ENCODE results near the gene KCTD5.
A peak's percentile ranks its signal among the peaks of the same experiment; 100 is the strongest.

Gene KCTD5

DNA sequence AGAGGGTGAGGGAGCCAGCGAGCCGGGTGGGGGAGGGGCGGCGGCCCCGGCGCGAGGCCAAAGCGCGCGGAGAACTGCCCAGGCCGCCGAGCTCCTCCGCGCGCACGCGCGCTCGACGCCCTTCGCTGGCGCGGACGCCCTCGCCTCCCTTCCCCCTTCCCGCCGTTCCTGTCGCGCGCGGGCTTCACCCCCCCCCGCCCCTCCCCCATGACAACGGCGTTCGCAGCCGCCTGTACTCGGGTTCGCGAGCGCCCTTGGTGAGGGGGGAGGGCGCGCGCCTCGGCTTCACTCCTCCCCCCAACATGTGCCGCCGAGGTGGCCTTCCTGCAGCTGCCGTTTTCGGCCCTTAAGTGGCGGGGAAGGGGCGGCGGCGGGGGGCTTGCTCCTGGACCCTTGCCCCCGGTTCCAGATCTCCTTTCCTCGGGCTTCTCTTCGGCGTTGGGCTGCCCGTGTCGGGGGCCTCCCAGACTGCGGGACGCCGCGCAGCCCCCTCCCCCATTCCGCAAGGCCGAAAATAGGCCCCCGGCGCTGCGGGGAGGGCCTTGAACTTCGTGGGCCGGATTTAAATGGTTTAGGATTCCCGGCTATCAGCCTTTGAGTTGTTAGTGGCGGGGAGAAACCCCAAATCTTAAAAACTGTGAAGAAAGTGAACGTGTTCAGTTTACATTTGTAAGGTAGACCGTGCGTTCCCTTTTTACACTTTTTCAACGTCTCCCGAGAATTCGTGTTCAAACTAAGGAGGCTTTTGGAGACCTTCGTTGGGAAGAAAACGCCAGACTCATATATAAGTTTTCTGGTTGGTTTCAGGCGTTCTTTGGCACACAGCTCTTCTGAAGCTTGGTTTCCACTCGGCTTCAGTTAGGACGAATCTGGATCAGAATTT, 70.8 kb downstream of the KCTD5 start:
- peak overlapping the region; percentile 91 for H3K4me3 ChIP-seq (replicated peaks; ENCODE audit: low read depth, low read length)
- TF ChIP-seq, protein P1, sequence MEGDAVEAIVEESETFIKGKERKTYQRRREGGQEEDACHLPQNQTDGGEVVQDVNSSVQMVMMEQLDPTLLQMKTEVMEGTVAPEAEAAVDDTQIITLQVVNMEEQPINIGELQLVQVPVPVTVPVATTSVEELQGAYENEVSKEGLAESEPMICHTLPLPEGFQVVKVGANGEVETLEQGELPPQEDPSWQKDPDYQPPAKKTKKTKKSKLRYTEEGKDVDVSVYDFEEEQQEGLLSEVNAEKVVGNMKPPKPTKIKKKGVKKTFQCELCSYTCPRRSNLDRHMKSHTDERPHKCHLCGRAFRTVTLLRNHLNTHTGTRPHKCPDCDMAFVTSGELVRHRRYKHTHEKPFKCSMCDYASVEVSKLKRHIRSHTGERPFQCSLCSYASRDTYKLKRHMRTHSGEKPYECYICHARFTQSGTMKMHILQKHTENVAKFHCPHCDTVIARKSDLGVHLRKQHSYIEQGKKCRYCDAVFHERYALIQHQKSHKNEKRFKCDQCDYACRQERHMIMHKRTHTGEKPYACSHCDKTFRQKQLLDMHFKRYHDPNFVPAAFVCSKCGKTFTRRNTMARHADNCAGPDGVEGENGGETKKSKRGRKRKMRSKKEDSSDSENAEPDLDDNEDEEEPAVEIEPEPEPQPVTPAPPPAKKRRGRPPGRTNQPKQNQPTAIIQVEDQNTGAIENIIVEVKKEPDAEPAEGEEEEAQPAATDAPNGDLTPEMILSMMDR (IDR thresholded peaks at IDR 0.05; ENCODE audit: low read depth, low read length, missing control alignments) = no peak
- DNase-seq (ENCODE audit: extremely low read depth, low read depth) = no peak

- DNase-seq (ENCODE audit: extremely low read depth, low read depth) = no peak
- H3K4me3 ChIP-seq (replicated peaks; ENCODE audit: low read depth, low read length) = peak overlapping the region; percentile 91
- TF ChIP-seq, protein P1 (IDR thresholded peaks at IDR 0.05; ENCODE audit: low read depth, low read length, missing control alignments) = no peak
Observed at GRCh38 chr16:2753733-2754020, 71.4 kb downstream of the KCTD5 start.

GRCh38 chr16:2755158-2755557, 72.8 kb downstream of the KCTD5 start:
- peak overlapping the region; percentile 91 for H3K4me3 ChIP-seq (replicated peaks; ENCODE audit: low read depth, low read length)
- DNase-seq (ENCODE audit: extremely low read depth, low read depth) = no peak
- TF ChIP-seq, protein P1 (IDR thresholded peaks at IDR 0.05; ENCODE audit: low read depth, low read length, missing control alignments) = no peak

DNA sequence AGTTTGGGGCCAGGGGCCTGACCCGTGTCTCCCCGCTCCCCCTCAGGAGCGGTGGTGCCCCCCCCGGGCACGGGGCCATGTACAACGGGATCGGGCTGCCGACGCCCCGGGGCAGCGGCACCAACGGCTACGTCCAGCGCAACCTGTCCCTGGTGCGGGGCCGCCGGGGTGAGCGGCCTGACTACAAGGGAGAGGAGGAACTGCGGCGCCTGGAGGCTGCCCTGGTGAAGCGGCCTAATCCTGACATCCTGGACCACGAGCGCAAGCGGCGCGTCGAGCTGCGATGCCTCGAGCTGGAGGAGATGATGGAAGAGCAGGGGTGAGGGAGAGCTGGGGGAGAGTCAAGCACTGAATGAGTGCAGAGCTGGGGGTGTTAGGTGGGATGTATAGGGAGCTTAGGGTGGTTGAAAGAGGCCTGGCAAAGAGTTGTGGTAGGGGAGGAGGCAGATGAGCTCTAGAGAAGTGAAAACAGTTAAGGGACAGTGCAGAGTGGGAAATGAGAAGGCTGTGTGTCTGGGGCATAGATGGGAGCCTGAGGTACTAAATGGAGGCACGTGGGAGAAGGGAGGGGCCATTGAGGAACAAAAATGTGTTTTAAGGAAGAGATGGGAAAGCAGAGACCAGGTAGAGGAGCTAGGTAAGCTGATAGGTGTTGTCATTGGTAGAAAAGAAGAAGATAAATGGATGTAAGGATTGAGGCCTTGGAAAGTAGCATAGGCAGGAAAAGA, 74.1 kb downstream of the KCTD5 start:
- no peak for DNase-seq (ENCODE audit: extremely low read depth, low read depth)
- no peak overlapping the region for H3K4me3 ChIP-seq (replicated peaks; ENCODE audit: low read depth, low read length)
- TF ChIP-seq, protein P1 (IDR thresholded peaks at IDR 0.05; ENCODE audit: low read depth, low read length, missing control alignments) = no peak

DNA sequence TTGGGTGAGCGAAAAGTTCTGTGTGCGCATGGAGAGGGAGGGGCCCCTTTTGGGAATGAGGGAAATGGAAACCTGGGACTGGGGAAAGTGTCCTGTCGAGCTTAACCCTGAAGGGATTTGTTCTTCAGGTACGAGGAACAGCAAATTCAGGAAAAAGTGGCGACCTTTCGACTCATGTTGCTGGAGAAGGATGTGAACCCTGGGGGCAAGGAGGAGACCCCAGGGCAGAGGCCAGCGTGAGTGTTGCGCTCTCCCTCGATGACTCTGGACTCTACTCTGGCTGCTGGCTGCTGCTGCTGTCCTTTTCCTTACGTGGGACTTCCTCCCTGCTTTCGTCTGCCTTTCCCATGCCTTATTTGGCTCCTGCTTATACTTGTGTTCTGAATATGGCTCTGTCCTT, 75.0 kb downstream of the KCTD5 start:
- H3K4me3 ChIP-seq (replicated peaks; ENCODE audit: low read depth, low read length) = no peak overlapping the region
- TF ChIP-seq, protein P1 (IDR thresholded peaks at IDR 0.05; ENCODE audit: low read depth, low read length, missing control alignments) = no peak

More for the DNA sequence above, 75.0 kb downstream of the KCTD5 start:
- DNase-seq (ENCODE audit: extremely low read depth, low read depth) = no peak

All from HFF-Myc (cell line).